CD4-positive, alpha-beta T cell treated with Interleukin-6 for 4 hours (primary cell): Measurements from ENCODE around the gene MIER2.

Experiments
- DNase-seq: peaks from one replicate; pipeline ENCODE4 v3.0.0-alpha.2; 2020; ENCODE audit warnings: mixed read lengths

Gene MIER2

DNA sequence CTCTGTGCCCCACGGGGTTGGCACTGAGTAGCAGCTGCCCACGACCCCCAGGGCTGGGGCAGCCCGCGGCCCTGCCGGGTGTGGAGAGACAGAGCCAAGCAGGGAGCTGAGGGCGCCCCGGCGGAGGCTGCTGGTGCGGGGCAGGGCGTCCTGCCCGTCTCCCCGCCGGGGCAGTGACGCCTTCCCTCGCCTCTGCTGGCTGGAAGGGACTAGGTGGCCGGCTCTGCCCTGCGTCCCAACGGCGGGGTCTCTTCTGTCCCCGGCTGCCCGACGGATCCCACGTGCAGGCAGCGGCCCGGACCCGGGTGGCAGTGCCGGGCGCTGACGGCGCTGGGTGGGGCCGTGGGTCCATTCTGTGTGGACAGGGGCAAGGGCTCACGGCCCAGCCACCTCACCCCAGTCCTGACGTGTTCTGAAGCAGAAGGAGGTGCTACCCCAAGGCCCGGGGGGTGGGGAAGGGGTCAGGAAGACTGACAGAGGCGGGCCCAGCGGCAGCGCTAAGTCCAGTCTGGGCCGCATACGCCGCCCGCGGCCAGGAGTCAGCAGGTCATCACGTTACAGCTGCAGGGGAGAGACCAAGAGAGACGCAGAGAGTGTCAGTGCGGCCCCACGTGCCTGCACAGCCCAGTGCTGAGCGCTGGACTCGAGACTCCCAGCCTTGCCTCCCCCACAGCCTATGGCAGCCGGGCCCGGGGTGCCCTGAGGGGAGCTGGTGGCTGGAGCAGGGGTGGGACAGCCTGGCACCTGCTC is 38.3 kb downstream of the MIER2 start:
- DNase-seq = no peak

- DNase-seq = no peak
Measured at GRCh38 chr19:305240-306150, 39.1 kb downstream of the MIER2 start.

GRCh38 chr19:296476-297225 is 47.9 kb downstream of the MIER2 start:
- no peak for DNase-seq

DNA sequence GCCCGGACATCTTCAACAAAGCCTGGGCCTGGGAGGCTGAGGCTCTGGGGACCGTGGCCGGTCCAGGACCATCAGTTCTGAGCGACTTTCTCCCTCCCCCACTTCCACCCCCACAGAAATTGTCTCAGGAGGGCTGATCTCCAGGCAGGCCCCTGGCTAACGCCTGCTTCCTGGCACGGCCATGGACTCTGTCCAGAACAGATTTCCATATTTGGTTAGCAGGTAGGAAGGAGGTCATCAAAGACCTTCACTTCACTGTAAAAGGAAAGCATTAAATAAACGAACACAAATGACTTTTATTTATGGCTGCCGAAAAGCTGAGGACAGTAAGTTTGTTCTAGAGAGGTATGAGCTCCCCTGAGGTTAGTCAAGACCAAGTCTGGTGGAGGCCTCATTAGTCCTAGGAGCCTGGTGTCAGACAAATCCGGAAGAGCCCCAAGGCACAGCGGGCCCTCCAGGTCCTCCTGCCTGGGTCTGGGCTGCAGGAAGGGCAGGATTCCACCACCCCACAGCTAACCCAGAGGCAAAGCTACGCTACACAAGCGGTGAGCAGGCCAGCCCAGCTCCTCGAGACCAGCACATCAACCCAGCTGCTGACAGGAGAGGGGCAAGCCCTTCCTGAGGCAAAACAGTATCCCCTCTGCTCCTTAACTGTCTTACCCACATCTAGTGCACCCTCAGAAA is 48.8 kb downstream of the MIER2 start:
- no peak for DNase-seq

GRCh38 chr19:294946-295686 is 49.5 kb downstream of the MIER2 start:
- DNase-seq = peak; percentile 48

DNA sequence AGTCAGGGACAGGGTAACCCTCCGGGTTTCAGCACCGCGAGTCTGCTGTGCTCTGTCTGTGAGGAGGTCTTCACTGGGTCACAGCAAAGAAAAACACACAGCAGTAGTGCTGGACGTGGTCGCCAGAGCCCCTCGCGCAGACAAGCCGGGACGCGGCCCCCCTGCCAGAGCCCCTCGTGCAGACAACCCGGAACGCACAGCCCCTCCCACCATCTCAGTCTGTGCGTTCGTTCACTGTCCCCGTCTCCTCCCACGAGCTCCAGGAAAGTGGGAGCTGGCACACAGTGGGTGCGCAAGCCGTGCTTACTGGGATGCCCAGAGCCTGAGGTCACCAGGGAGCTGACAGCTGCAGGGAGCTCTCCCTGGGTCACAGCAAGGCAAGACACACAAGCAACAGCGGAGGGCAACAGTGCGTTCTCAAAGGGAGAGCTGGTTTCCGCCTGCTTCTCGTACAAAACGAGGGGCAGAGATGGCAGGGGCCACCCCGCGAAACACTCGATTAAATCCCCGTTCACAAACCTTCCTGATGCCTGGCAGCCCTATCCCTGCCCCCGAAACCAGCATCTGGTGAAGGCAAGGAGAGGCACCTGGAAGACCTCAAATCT is 50.2 kb downstream of the MIER2 start:
- no peak for DNase-seq

DNA sequence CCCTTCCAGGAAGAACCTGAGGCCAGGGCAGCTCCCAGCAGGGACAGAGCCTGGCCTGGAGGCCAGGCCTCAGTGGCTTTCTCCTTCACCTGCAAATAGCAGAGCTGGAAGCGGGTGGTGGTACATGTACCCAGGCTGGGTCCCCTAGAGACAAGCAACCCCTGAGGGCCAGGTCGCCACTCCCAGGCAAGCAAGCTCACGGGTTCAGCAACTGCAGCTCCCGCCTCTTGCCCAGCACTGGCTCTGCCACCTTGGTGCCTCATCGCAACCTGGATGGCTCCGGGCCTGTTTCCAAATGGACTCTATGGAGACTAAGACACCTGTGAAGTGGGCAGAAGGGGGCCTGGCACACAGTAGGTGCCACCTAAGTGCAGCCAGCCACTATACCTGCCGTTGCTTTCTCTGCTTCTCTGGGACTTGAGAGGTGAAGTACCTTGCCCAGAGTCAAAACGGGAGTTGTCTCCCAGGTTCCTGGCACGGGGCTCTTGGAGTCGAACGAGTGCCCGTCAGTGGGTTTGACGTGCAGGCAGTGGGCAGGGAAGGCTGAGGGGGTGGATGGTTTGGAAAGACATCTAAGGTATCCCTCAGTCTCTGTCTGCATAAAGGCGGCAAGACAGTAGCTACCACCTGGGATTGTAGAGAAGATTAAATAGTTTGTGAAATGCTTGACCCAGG is 51.0 kb downstream of the MIER2 start:
- DNase-seq = no peak

- no peak for DNase-seq
Measured at GRCh38 chr19:292951-293350, 51.6 kb downstream of the MIER2 start.

GRCh38 chr19:292281-292884 is 52.2 kb downstream of the MIER2 start:
- DNase-seq = no peak

DNA sequence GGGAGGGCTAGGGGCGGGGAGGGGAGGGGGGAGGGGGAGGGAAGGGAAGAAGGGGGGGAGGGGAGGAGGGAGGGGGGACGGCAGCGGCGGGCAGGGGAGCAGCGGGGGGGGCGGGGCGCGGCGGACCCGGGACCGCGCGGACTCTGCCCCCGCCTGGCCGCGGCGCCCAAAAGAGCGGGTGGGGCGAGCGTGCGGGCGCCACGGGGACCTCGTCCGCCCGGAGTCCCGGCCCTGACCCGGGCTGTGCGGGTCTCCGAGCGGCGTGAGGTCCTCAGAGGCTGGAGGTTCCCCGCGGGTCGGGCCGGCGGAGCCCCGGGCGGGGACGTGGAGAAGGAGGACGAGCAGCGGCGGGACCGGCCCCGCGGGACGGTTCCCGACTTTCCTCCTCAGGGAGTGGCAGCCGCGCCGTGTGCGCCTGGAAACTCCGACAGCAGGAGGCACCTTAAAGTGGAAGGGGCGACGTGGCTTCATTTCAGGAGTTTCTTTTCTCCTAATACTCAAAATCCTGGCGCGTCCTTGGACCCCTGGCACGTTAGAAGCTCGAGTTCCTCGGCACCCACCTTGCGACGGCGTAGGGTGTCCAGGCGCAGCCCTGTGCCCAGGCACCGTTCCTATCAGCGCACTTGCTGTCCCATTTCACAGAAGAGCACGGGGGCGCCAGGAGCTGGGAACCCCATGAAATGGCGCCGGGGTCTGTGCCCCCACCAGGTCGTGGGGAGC is 52.9 kb downstream of the MIER2 start:
- no peak for DNase-seq

DNA sequence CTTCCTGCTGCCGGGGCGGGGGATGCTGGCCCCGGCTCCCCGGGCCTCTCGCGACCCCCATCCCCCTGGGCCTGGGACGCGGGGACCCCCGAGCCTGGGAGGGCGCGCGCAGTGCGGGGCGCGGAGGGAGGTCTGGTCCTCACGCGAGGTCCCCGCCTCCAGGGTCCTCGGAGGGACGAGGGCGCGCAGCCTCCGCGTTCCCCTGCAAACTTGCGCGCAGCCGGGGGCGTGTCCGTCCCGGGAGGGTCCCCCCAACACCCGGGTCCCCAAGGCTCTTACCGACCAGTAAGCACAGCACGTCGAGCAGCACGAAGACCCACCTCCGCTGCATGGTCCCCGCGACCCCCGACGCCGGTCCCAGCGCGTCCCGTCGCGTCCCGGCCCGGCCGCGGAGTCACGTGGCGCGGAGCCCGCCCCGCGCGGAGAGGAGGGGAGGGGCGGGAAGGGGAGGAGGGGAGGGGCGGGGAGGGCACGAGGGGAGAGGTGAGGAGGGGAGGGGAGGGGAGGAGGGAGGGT is 53.5 kb downstream of the MIER2 start, which contains the start of gene PLPP2:
Gene PLPP2 (minus strand): TSS at position 398 of the 516 bp plus-strand sequence. CDS start 67 bp downstream, at position 331.
- DNase-seq = no peak

- peak; percentile 45 for DNase-seq
Measured at GRCh38 chr19:290372-291005, 54.1 kb downstream of the MIER2 start.

- DNase-seq = peak; percentile 47
Measured at GRCh38 chr19:289651-290371, 54.8 kb downstream of the MIER2 start.

DNA sequence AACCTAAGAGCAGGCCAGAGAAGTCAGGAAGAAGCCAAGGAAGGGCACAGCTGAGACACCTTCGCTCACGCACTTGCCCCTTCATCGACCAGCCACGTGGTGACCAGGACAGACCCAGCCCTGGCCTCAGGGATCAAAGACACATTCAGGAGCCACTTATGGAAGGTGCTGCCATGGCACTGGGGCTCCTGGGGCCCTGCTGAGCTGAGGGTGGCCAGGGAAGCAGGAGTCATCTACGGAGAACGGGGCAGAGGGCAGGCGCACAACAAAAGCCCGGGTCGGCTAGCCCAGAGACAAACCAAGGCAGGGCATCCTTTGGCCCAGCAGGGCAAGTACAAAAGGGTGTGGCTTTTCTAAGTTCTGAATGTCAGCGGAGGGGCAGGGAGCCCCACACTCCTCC is 55.7 kb downstream of the MIER2 start:
- DNase-seq = no peak

GRCh38 chr19:287381-287871 is 57.2 kb downstream of the MIER2 start:
- no peak for DNase-seq

DNA sequence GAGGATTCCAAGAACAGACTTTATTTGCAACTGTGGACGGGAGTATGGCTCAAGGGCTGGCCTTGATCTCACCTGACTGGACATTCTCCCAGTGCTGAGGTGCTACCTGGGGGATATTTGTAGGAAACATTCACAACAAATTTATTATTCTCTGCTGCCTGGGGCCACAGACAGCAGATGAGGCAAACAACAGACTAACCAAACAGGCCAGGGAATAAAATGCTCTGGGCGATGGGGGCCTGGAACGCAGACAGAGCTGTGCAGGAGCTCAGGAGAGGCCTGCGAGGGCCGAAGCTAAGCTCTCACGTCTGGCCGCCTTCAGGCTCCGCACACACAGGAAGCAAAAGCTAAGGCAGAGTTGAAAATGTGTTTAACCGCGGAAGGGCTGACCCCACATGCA is 61.2 kb downstream of the MIER2 start:
- no peak for DNase-seq

DNA sequence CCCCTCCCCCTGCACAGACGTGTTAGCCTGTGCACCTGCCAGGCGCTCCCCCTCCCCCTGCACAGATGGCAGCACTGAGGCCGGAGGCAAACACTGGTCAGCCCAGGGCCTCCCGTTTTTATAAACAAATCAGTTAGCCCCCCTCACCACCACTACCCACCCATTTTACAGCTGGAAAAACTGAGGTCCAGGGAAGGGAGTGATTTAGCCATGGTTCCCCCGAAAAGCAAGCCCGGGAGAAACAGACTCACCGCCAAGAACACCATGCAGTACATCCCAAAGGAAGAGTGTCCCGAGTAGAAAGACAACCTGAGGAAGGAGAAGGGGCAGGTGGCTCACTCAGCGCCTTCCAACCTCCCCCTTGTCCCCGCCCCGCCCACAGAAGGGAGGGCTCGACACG is 62.1 kb downstream of the MIER2 start:
- no peak for DNase-seq

GRCh38 chr19:281992-282391 is 62.6 kb downstream of the MIER2 start:
- no peak for DNase-seq
